Mucosa of descending colon (tissue), 3 donors: ENCODE results near the gene DOLPP1. TPM values are rescaled to one million over a fixed set of nuclear protein-coding genes. Genes with fewer than 3 reads are reported as not detected.
A peak's percentile ranks its signal among the peaks of the same experiment; 100 is the strongest.

Experiments
- ATAC-seq: fragments of 200-7000 bp; cut with Tn5 transposase; one replicate; pipeline ENCODE4 v1.9.1; 2020; ENCODE audit warnings: mild to moderate bottlenecking, moderate library complexity
- DNase-seq, 3 donors: peaks; one replicate each; pipeline ENCODE4 v3.0.0-alpha.2; 2020
- H3K36me3 ChIP-seq: fragments of 200-600 bp; one replicate; pipeline ENCODE4 v1.8.0; 2021; ENCODE audit warnings: low read depth, mild to moderate bottlenecking
- H3K4me1 ChIP-seq: fragments of 200-600 bp; one replicate; pipeline ENCODE4 v1.8.0; 2021; ENCODE audit warnings: low read depth, mild to moderate bottlenecking
- H3K4me3 ChIP-seq: fragments of 200-600 bp; one replicate; pipeline ENCODE4 v1.8.0; 2021; ENCODE audit warnings: mild to moderate bottlenecking
- H3K9me3 ChIP-seq: fragments of 200-600 bp; one replicate; pipeline ENCODE4 v1.8.0; 2021; ENCODE audit warnings: mild to moderate bottlenecking
- intact Hi-C, 2 donors: fragments of 100-400 bp; cut with DNase I in 1 of 2; cut with micrococcal nuclease in 1 of 2; formaldehyde crosslinking; loops; one replicate each; pipeline versions ENCODE4 v1.11.0 to v1.11.1; 2022; cut with DNase I, micrococcal nuclease
- total RNA-seq, 3 donors: library from RNA; stranded (reverse); fragmentation: NEBNext Ultra II Directional in 2 of 3; extraction: Animal tissue kit (Norgen Biotek cat#: 25700) in 2 of 3; gene quantifications; one replicate each; pipeline versions ENCODE4 v1.2.1 to v1.2.4, GENCODE V29; 2021 to 2023
- TF ChIP-seq, protein P1 (sequence below): fragments of 200-600 bp; IDR thresholded peaks from one replicate; pipeline ENCODE4 v1.8.0; 2022; ENCODE audit warnings: antibody characterized with exemption, mild to moderate bottlenecking
- donor health status: DM: no; HTN: no; CAD: no; lungs with moderate emphysema.
- donor health status: DM: no; HTN: no; CAD: no.
- donor health status: DM: no; HTN: yes; CAD: no.

Gene DOLPP1
- total RNA-seq, 3 donors from 2014 or later: 27.6 to 59.7 (median 48.3) TPM

DNA sequence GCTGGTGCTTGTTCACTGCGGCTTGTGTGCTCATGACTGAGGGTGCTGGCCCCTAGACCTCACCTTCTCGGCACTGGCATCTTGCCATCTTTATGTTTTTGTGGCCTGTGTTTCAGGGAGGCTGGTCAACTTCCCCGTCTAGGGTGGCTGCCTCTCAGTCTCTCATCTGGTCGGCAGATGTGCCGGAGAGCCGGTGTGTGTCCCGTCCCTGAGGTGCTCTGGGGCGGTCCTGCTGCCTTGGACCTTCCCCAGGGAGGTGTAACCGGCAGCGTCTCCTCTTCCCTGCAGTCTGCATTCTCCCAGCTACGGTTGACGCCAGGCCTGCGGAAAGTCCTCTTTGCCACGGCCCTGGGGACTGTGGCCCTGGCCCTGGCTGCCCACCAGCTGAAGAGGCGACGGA is 38.9 kb upstream of the DOLPP1 start:
- intact Hi-C loops: no loop called here
- Histone ChIP-seq H3K4me1 (peaks cover 17% of the 10 kb centered on the region), H3K9me3 (no peaks in the 10 kb centered on the region), H3K4me3 (no peak overlapping the region), H3K36me3 (peaks cover 6% of the 10 kb centered on the region)
- DNase-seq (no peak), ATAC-seq (no peak)
- TF ChIP-seq, protein P1, sequence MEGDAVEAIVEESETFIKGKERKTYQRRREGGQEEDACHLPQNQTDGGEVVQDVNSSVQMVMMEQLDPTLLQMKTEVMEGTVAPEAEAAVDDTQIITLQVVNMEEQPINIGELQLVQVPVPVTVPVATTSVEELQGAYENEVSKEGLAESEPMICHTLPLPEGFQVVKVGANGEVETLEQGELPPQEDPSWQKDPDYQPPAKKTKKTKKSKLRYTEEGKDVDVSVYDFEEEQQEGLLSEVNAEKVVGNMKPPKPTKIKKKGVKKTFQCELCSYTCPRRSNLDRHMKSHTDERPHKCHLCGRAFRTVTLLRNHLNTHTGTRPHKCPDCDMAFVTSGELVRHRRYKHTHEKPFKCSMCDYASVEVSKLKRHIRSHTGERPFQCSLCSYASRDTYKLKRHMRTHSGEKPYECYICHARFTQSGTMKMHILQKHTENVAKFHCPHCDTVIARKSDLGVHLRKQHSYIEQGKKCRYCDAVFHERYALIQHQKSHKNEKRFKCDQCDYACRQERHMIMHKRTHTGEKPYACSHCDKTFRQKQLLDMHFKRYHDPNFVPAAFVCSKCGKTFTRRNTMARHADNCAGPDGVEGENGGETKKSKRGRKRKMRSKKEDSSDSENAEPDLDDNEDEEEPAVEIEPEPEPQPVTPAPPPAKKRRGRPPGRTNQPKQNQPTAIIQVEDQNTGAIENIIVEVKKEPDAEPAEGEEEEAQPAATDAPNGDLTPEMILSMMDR: no peak

DNA sequence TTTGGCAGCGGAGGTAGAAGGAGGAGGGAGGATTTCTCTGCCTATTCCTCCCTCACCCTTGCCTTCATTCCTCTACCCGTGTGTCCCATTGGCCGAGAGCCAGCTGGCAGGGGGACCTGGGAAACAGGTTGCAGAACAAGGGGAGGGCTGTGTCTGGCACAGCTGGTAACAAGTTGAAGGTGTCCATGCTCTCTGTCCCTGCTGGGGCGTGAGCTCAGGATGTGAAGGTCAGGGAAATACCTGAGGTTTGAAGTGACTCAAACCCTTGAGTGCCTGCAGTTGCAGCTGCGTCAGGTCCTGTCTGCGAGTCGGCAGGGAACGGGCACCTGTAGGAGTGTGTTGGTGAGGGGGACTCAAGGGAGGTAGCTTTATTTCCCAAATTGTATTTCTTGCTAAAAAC is 28.3 kb upstream of the DOLPP1 start:
- H3K9me3 ChIP-seq: no peaks in the 10 kb centered on the region
- H3K36me3 ChIP-seq: peaks cover 5% of the 10 kb centered on the region
- H3K4me1 ChIP-seq: peaks cover 10% of the 10 kb centered on the region
- DNase-seq (peak; percentile 95 to 98 (median 97)), ATAC-seq (peak; percentile 96)
- TF ChIP-seq, protein P1: no peak
- intact Hi-C loops: no loop called here
- H3K4me3 ChIP-seq: no peak overlapping the region

DNA sequence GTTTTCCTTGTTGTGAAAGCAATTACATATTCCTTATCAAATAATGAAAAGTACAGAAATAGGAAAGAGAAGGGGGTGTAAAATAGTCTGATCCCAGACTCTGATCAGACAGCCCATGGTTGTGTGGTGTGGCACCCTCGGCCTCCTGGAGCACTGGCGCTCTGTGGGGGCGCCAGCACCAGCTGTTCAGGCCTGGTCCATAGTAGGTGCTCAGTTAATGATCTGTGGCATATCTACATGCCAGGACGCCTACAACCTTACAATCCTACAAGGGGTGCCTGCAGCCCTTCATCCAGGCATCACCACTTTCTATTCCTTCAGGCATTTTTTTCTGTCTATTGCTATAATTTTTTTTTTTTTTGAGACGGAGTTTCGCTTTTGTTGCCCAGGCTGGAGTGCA is 27.9 kb upstream of the DOLPP1 start:
- DNase-seq: no peak
- peaks cover 10% of the 10 kb centered on the region for H3K4me1 ChIP-seq
- H3K36me3 ChIP-seq: peaks cover 4% of the 10 kb centered on the region
- no peaks in the 10 kb centered on the region for H3K9me3 ChIP-seq
- intact Hi-C loops: no loop called here
- no peak for ATAC-seq
- H3K4me3 ChIP-seq: no peak overlapping the region
- TF ChIP-seq, protein P1: no peak

DNA sequence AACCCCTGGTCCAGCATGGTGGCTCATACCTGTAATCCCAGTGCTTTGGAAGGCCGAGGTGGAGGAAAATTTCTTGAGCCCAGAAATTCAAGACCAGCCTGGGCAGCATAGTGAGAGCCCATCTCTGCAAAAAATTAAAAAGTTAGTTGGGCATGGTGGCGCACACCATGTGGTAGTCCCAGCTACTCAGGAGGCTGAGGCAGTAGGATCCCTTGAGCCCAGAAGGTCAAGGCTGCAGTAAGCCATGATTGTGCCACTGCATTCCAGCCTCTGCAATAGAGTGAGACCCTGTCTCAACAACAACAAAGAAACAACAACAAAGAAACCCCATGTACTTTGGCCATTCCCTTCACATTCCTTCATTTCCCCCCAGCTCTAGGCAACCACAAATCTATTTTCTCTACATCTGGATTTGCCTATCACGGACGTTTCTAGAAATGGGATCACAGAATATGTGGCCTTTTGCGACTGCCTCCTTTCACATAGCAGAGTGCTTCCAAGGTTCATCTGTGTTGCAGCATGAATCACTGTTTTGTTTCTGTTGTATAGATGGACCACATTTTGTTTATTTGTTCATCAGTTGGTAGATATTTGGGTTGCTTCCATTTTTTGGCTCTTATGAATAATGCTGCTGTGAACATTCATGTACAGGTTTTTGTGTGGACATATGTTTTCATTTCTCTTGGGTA is 26.6 kb upstream of the DOLPP1 start:
- Histone ChIP-seq H3K4me3 (no peak overlapping the region), H3K9me3 (no peaks in the 10 kb centered on the region), H3K36me3 (no peaks in the 10 kb centered on the region), H3K4me1 (peaks cover 10% of the 10 kb centered on the region)
- DNase-seq (no peak), ATAC-seq (no peak)
- TF ChIP-seq, protein P1: no peak
- intact Hi-C loops: no loop called here

DNA sequence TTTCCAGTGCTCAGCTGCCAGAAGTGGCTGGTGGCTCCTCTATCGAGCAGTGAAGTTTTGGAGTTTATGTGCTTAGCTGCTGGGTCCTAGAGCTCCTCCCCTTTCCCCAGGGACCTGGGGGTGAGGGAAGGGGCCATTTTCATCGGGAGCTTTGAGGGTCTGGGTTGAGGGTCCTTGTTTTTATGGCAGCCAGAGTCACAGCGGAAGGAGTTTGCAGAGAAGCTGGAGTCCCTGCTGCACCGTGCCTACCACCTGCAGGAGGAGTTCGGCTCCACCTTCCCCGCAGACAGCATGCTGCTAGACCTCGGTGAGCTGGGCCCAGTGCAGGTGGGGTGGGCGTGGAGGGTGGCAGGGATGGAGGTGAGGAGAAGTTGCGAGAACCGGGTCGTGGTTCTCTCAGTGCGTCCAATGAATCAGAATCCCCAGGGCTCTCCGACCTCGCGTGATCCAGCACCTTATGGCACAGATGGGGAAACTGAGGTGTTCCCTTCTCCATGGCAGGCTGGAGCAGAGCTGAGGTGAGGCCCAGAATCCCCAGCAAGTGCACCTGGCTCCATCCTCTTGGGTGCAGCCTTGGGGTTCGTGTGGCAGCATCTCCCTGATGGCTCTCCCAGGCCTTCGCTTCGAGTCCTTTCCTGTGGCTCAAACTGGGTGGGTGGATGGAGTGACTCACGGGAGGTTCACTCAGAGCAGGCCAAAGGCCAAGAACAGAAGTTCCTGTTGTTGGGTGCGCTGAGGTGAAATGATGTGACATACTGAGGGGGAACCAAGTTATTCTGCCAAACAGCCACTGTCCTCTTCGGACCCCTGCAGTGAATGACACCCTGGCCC is 21.7 kb upstream of the DOLPP1 start:
- Histone ChIP-seq H3K4me1 (no peaks in the 10 kb centered on the region), H3K4me3 (no peak overlapping the region), H3K36me3 (no peaks in the 10 kb centered on the region), H3K9me3 (no peaks in the 10 kb centered on the region)
- peak; percentile 64 for ATAC-seq
- DNase-seq: no peak
- TF ChIP-seq, protein P1: no peak
- intact Hi-C loops: no loop called here
